HepG2 (cell line): ENCODE measurements around the gene ZACN. TPM values are rescaled to one million over a fixed set of nuclear protein-coding genes. Genes with fewer than 3 reads are reported as not detected.
A peak's percentile ranks its signal among the peaks of the same experiment; 100 is the strongest.

Source experiments
- ARID4A ChIP-seq: sonication (generic); formaldehyde crosslinking; IDR thresholded peaks from 2 replicates; pipeline ENCODE4 v1.5.0; 2020; ENCODE audit warnings: mild to moderate bottlenecking, missing genetic modification reagents, borderline replicate concordance
- ARID5B ChIP-seq: IDR thresholded peaks from 2 replicates; pipeline ENCODE4 v1.4.0; 2020; ENCODE audit warnings: mild to moderate bottlenecking, missing genetic modification reagents
- FOXP1 ChIP-seq, 2 experiments: fragments of 450-650 bp in 1 of 2; IDR thresholded peaks; 2 replicates each; pipeline ENCODE4 v1.6.1; 2017 to 2018; ENCODE audit warnings: antibody characterized with exemption in 1 of 2
- JARID2 ChIP-seq: sonication (generic); formaldehyde crosslinking; IDR thresholded peaks from 2 replicates; pipeline ENCODE4 v1.8.1; 2023; ENCODE audit warnings: missing genetic modification reagents, inconsistent platforms; ENCODE audit not compliant: insufficient replicate concordance
- MEIS1 ChIP-seq: sonication (generic); formaldehyde crosslinking; IDR thresholded peaks from 2 replicates; pipeline ENCODE4 v1.9.0; 2021; ENCODE audit warnings: mild to moderate bottlenecking, missing genetic modification reagents, moderate library complexity, borderline replicate concordance
- MYC ChIP-seq: sonication (generic); formaldehyde crosslinking; IDR thresholded peaks from 2 replicates; pipeline ENCODE4 v1.9.0; 2021; ENCODE audit warnings: missing genetic modification reagents, borderline replicate concordance
- NFYC ChIP-seq: IDR thresholded peaks from 2 replicates; pipeline ENCODE4 v1.6.1; 2016; ENCODE audit warnings: missing genetic modification reagents, missing compliant biosample characterization
- REST ChIP-seq, 2 experiments: IDR thresholded peaks; 2 replicates each; pipeline ENCODE4 v1.6.1; 2011 to 2012; ENCODE audit warnings: low read length in 2 of 2, borderline replicate concordance in 1 of 2, low read depth in 1 of 2, mild to moderate bottlenecking in 1 of 2, moderate library complexity in 1 of 2
- SOX13 ChIP-seq, 3 experiments: fragments of 450-650 bp in 1 of 3; sonication (generic) in 1 of 3; formaldehyde crosslinking in 1 of 3; IDR thresholded peaks in 2 of 3; conservative IDR thresholded peaks in 1 of 3; 2 replicates each; pipeline versions ENCODE4 v1.5.0 to v1.6.1; 2016 to 2020; ENCODE audit warnings: antibody characterized with exemption in 1 of 3, mild to moderate bottlenecking in 1 of 3, missing compliant biosample characterization in 1 of 3, missing genetic modification reagents in 1 of 3, moderate library complexity in 1 of 3
- ZNF331 ChIP-seq: sonication (generic); formaldehyde crosslinking; IDR thresholded peaks from 2 replicates; pipeline ENCODE4 v1.4.0; 2020; ENCODE audit warnings: missing genetic modification reagents
- ZNF782 ChIP-seq: sonication (generic); formaldehyde crosslinking; IDR thresholded peaks from 2 replicates; pipeline ENCODE4 v1.4.0; 2020; ENCODE audit warnings: missing genetic modification reagents, mild to moderate bottlenecking, borderline replicate concordance
- polyA plus RNA-seq, 8 experiments: library from polyadenylated mRNA; depleted of rRNA in 3 of 8; stranded (reverse) in 7 of 8; unstranded in 1 of 8; fragments of >200 nt; fragmentation: Illumina TruSeq in 4 of 8; extraction: Trizol in 4 of 8; gene quantifications; 2 replicates each; pipeline versions ENCODE4 v1.2.1 to v1.2.3, GENCODE V29; 2011 to 2016; ENCODE audit warnings: low read depth in 4 of 8, missing spikeins in 1 of 8, mixed read lengths in 1 of 8; ENCODE audit not compliant: insufficient read depth in 1 of 8
- total RNA-seq, 5 experiments: library from RNA; depleted of rRNA; stranded (reverse); fragments of >200 nt; fragmentation: Illumina TruSeq; extraction: Trizol; gene quantifications; 2 replicates each; pipeline ENCODE4 v1.2.3, GENCODE V29; 2016; ENCODE audit warnings: low read depth in 1 of 5

Gene ZACN
- total and polyA plus RNA-seq, 2 of the 13 experiments (the other 11 are each of a cell fraction or from before 2014, with no cell fraction given): 0.11 to 0.15 TPM

- TF ChIP-seq REST (IDR thresholded peaks at IDR 0.05; ENCODE audit: borderline replicate concordance in 1 of 2, low read depth in 1 of 2, low read length in 2 of 2) (0 out of 4 replicates have a peak, but pooled peaks of 1 of the 2 experiments have one; percentile 8), NFYC (CRISPR knock-in tag) (no peak), JARID2 (CRISPR knock-in tag) (no peak), FOXP1 (IDR thresholded peaks at IDR 0.05) (no peak), FOXP1 (CRISPR knock-in tag; IDR thresholded peaks at IDR 0.05) (peak; percentile 84), ZNF331 (CRISPR knock-in tag) (no peak; the same call in 1 of the 2 replicates), ZNF782 (CRISPR knock-in tag) (0 out of 2 replicates have a peak, but pooled peaks have one; percentile 12), ARID4A (CRISPR knock-in tag) (peak; percentile 37; the same call in 1 of the 2 replicates), MYC (peak; percentile 21; the same call in 1 of the 2 replicates), MEIS1 (CRISPR knock-in tag) (peak; percentile 42; the same call in 1 of the 2 replicates), ARID5B (CRISPR knock-in tag) (peak; percentile 91; the same call in 1 of the 2 replicates), SOX13 (IDR thresholded peaks at IDR 0.05) (peak; percentile 59), SOX13 (CRISPR knock-in tag; conservative IDR thresholded peaks at IDR 0.05 in 1 of 2, IDR thresholded peaks at IDR 0.05 in 1 of 2) (peak in 1 of 2 experiments; percentile 62; a peak in 1 of 4 replicates)
Measured at GRCh38 chr17:76119409-76120371, 40.7 kb downstream of the ZACN start (continued).
